GM21737 (cell line): ENCODE data around the gene ECE2.

Experiments used
- ATAC-seq: cut with Tn5 transposase; IDR thresholded peaks from one replicate; pipeline ENCODE4 v1.9.1; 2021; ENCODE audit warnings: mild to moderate bottlenecking, moderate library complexity; ENCODE audit not compliant: unreplicated experiment

ECE2 gene

GRCh38 chr3:184275961-184276910, at the start of gene ECE2:
Gene ECE2, plus strand, starts transcription at chr3:184276022. Its CDS starts 132 bp downstream, at chr3:184276154.
- ATAC-seq: no peak

GRCh38 chr3:184227481-184227935, 48.3 kb upstream of the ECE2 start:
- no peak for ATAC-seq

- ATAC-seq: no peak
Measured at GRCh38 chr3:184228376-184229137, 47.3 kb upstream of the ECE2 start.

GRCh38 chr3:184229394-184230080, 46.3 kb upstream of the ECE2 start, which contains the start of gene VWA5B2:
Gene VWA5B2, plus strand, starts transcription at chr3:184229585. Its CDS starts 944 bp downstream, at chr3:184230529.
- ATAC-seq: peak; percentile 71

- no peak for ATAC-seq
Measured at GRCh38 chr3:184230081-184230602, 45.7 kb upstream of the ECE2 start.

- ATAC-seq: no peak
Measured at GRCh38 chr3:184230603-184231528, 45.0 kb upstream of the ECE2 start.

- no peak for ATAC-seq
Measured at GRCh38 chr3:184231671-184232070, 44.2 kb upstream of the ECE2 start.

DNA sequence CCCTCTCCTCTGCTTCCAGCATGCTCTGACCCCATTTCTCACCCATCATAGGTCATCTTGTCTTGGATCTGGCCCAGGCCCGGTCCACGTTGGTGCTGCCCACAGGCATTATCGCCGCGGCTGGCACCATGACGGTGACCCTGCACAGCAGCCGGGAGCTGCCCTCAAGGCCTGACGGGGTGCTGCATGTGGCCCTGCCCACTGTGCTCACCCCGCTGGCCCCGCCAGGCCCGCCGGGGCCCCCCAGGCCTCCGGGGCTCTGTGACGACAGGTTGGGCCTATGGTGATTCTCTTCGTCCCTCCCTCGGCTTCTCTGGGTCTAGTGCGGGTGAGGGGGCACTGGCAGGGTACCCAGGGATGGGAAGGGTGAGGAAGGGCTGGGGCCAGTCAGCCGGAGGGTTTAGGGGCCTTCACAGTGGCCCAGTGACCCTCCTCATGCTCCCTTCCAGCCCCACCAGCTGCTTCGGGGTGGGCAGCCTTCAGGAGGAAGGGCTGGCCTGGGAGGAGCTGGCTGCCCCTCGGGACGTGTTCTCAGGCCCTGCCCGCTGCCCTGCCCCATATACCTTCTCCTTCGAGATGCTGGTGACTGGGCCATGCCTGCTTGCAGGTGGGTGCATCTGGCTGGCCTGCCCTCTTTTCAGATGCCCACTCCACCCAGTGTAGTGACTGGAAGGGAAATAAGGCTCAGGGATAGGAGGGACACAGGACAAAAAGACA, 42.5 kb upstream of the ECE2 start:
- ATAC-seq: no peak

- ATAC-seq: no peak
Measured at GRCh38 chr3:184234224-184234623, 41.6 kb upstream of the ECE2 start.

- no peak for ATAC-seq
Measured at GRCh38 chr3:184234671-184235380, 41.0 kb upstream of the ECE2 start.

DNA sequence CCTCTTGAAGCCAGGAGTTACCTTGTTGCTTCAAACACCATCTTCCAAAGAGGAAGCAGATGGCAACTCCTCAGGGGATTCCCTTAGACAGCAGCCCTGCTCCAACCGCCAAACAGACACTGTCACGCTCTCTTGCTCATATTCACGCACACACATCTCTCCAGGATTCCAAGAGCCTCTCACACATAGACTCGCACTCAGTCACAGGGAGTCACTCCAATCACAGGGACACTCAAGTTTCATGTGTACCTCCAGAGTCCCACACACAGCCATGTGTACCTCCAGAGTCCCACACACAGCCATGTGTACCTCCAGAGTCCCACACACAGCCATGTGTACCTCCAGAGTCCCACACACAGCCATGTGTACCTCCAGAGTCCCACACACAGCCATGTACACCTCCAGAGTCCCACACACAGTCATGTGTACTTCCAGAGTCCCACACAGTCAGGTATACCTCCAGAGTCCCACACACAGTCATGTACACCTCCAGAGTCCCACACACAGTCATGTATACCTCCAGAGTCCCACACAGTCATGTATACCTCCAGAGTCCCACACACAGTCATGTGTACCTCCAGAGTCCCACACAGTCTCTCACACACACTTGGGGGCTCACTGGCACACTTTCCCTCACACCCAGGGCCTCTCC, 40.3 kb upstream of the ECE2 start:
- ATAC-seq: no peak

GRCh38 chr3:184236033-184236410, 39.8 kb upstream of the ECE2 start:
- ATAC-seq: no peak

DNA sequence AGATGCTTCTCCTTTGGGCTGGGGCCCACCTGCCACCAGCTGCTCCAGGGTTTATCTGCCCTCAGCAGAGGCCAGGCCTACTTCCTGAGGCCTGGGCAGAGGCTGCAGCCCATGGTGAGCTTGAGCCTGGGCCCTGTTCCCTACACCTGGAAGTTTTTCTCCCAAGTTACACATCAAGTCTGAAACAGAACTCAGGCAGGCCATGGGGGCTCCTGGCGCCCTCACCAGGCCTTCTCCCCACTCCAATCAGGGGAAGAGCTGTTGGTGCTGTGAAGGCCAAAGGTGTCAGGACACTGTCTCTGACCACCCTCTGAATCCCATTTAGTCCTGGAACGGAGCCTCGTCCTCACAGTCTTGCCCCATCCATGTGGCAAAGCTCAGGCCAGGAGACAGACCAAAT, 39.2 kb upstream of the ECE2 start:
- no peak for ATAC-seq

DNA sequence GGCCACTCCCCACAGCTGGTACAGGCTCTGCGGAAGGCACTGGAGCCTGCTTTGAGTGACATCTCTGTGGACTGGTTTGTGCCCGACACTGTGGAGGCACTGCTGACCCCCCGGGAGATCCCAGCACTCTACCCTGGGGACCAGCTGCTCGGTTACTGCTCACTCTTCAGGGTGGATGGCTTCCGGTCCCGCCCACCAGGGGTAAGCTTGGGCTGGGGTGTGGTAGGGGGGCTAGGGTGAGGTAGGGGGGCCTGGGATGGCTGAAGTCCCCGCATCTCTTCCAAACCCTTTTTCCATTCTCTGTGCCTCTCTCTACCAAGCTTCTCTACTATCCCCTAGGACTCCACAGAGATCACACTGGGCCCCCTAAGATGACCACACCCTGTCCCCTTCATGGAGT, 38.6 kb upstream of the ECE2 start:
- no peak for ATAC-seq

DNA sequence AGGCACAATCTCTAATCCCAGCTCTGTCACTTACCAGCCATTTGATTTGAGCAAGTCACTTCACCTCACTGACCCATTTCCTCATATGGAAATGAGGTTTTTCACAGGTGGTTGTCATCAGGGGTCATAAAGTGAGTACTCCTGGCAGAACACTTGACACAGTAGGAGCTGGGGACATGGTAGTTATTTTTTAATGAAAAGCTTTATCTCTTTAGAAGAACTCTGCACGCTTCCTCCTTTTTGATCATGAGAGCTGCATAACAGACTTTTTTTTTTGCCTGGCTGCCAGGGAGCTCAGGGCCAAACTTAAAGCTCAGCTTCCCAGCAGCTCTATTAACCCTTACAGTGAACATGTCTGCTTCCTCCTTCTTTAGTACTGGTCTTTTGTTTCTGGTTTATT, 38.0 kb upstream of the ECE2 start:
- no peak for ATAC-seq

- no peak for ATAC-seq
Measured at GRCh38 chr3:184238246-184238818, 37.5 kb upstream of the ECE2 start.

- ATAC-seq: no peak
Measured at GRCh38 chr3:184239221-184239620, 36.6 kb upstream of the ECE2 start.

GRCh38 chr3:184239708-184240107, 36.1 kb upstream of the ECE2 start:
- no peak for ATAC-seq
